HCT116 (cell line): ENCODE measurements around the gene TARS3. TPM values are rescaled to one million over a fixed set of nuclear protein-coding genes. Genes with fewer than 3 reads are reported as not detected.
A peak's percentile ranks its signal among the peaks of the same experiment; 100 is the strongest.
"Not testable (repeated sequence)": the region's sequence is repeated elsewhere in the genome, so short reads cannot be mapped to it uniquely, and the experiment has no call there.

ENCODE experiments used
- ATAC-seq: fragments of 200-7000 bp; cut with Tn5 transposase; 2 replicates; pipeline ENCODE4 v1.9.1; 2020; ENCODE audit warnings: mild to moderate bottlenecking, moderate library complexity
- BruUV-seq: library from RNA; stranded (reverse); fragments of 400-500 nt; replicated peaks from 2 replicates; lab custom pipeline; 2021; lab: Mats Ljungman, UMichigan
- CTCF ChIA-PET: fragments of 300-600 bp; sonication (Branson Sonifier 250); formaldehyde crosslinking; loops from one replicate; lab custom pipeline; 2021; ENCODE audit warnings: antibody characterized with exemption; lab: Charles Lee
- POLR2A ChIA-PET: fragments of 300-600, 350-600 bp; sonication (Branson Sonifier 250); formaldehyde crosslinking; loops from one replicate; lab custom pipeline; 2021; ENCODE audit warnings: antibody characterized with exemption; lab: Charles Lee
- RAD21 ChIA-PET, 2 experiments: fragments of 300-600 bp; sonication (Branson Sonifier 250); formaldehyde crosslinking; loops; one replicate each; lab custom pipeline; 2023; ENCODE audit warnings: low total read pairs in 2 of 2; ENCODE audit not compliant: uncharacterized antibody in 2 of 2, unreplicated experiment in 2 of 2, low non-redundant PET in 1 of 2; lab: Charles Lee
- DNase-seq: peaks from one replicate; pipeline ENCODE4 v3.0.0-alpha.2; 2010; ENCODE audit warnings: low read depth, low spot score
- H2AFZ ChIP-seq: fragments of 200-600 bp; shearing (Covaris generic), sonication (generic); 2 replicates; pipeline ENCODE4 v1.6.1; 2017; ENCODE audit warnings: low read depth, mixed run types, mixed read lengths, antibody characterized with exemption, low read length; ENCODE audit not compliant: poor library complexity, severe bottlenecking
- H3K27ac ChIP-seq: 2 replicates; pipeline ENCODE4 v1.5.1; 2012; ENCODE audit warnings: low read depth, low read length
- H3K27me3 ChIP-seq: fragments of 200-600 bp; sonication (generic); 2 replicates; pipeline ENCODE4 v1.6.1; 2016; ENCODE audit warnings: mixed run types, low read length, mixed read lengths; ENCODE audit not compliant: insufficient read depth
- H3K36me3 ChIP-seq, 2 experiments: fragments of 200-500 bp in 1 of 2; fragments of 200-600 bp in 1 of 2; sonication (Bioruptor generic) in 1 of 2; sonication (generic) in 1 of 2; 2 replicates each; pipeline versions ENCODE4 v1.5.1 to v1.6.1; 2014 to 2016; ENCODE audit warnings: low read length in 2 of 2, inconsistent platforms in 1 of 2, mixed read lengths in 1 of 2, mixed run types in 1 of 2; ENCODE audit not compliant: insufficient read depth in 2 of 2, control insufficient read depth in 1 of 2
- H3K4me1 ChIP-seq, 2 experiments: fragments of 200-600 bp in 1 of 2; sonication (generic) in 1 of 2; 2 replicates each; pipeline versions ENCODE4 v1.5.1 to v1.6.1; 2012 to 2017; ENCODE audit warnings: low read length in 2 of 2, inconsistent platforms in 1 of 2, mild to moderate bottlenecking in 1 of 2, mixed read lengths in 1 of 2, mixed run types in 1 of 2, moderate library complexity in 1 of 2; ENCODE audit not compliant: insufficient read depth in 2 of 2, control insufficient read depth in 1 of 2
- H3K4me2 ChIP-seq: fragments of 200-600 bp; sonication (generic); 2 replicates; pipeline ENCODE4 v1.6.1; 2017; ENCODE audit warnings: mixed run types, low read length, mixed read lengths
- H3K4me3 ChIP-seq, 2 experiments: fragments of 200-600 bp in 1 of 2; sonication (generic) in 1 of 2; replicated peaks in 1 of 2; 2 replicates each; pipeline ENCODE4 v1.5.1; 2011 to 2016; ENCODE audit warnings: low read length in 2 of 2, control low read depth in 1 of 2, low read depth in 1 of 2, mild to moderate bottlenecking in 1 of 2, mixed read lengths in 1 of 2, mixed run types in 1 of 2
- H3K79me2 ChIP-seq: fragments of 200-600 bp; sonication (generic); 2 replicates; pipeline ENCODE4 v1.6.1; 2017; ENCODE audit warnings: mild to moderate bottlenecking, mixed run types, low read length, moderate library complexity, mixed read lengths; ENCODE audit not compliant: insufficient read depth
- H3K9ac ChIP-seq: fragments of 200-600 bp; sonication (generic); 2 replicates; pipeline ENCODE4 v1.6.1; 2016; ENCODE audit warnings: low read length, mixed read lengths
- H3K9me2 ChIP-seq: fragments of 200-600 bp; sonication (generic), shearing (Covaris generic); 2 replicates; pipeline ENCODE4 v1.6.1; 2017; ENCODE audit warnings: mixed run types, mild to moderate bottlenecking, moderate library complexity; ENCODE audit not compliant: insufficient read depth
- H3K9me3 ChIP-seq, 2 experiments: fragments of 200-500 bp in 1 of 2; fragments of 200-600 bp in 1 of 2; sonication (Bioruptor generic) in 1 of 2; sonication (generic) in 1 of 2; 2 replicates each; pipeline ENCODE4 v1.6.1; 2014 to 2017; ENCODE audit warnings: low read length in 2 of 2, mixed read lengths in 2 of 2, inconsistent platforms in 1 of 2, low read depth in 1 of 2, mild to moderate bottlenecking in 1 of 2, mixed run types in 1 of 2, moderate library complexity in 1 of 2; ENCODE audit not compliant: control insufficient read depth in 1 of 2, insufficient read depth in 1 of 2
- H4K20me1 ChIP-seq: fragments of 200-600 bp; sonication (generic), shearing (Covaris generic); 2 replicates; pipeline ENCODE4 v1.6.1; 2017; ENCODE audit warnings: mixed run types, mild to moderate bottlenecking, moderate library complexity; ENCODE audit not compliant: insufficient read depth
- CBX3 ChIP-seq: IDR thresholded peaks from 2 replicates; pipeline ENCODE4 v1.6.1; 2012; ENCODE audit warnings: low read depth
- EZH2 ChIP-seq: fragments of 200-600 bp; sonication (generic); IDR thresholded peaks from 2 replicates; pipeline ENCODE4 v1.6.1; 2017; ENCODE audit warnings: antibody characterized with exemption, mixed run types
- EZH2phosphoT487 ChIP-seq: fragments of 200-600 bp; IDR thresholded peaks from 2 replicates; pipeline ENCODE4 v1.6.1; 2018; ENCODE audit warnings: antibody characterized with exemption, borderline replicate concordance
- POLR2A ChIP-seq: IDR thresholded peaks from 2 replicates; pipeline ENCODE4 v1.7.0; 2011; ENCODE audit warnings: borderline replicate concordance; ENCODE audit not compliant: insufficient read depth, insufficient read length; ENCODE audit errors: extremely low read depth
- RAD21 ChIP-seq: IDR thresholded peaks from 2 replicates; pipeline ENCODE4 v1.6.1; 2012; ENCODE audit warnings: low read depth, mild to moderate bottlenecking
- SP1 ChIP-seq: IDR thresholded peaks from 2 replicates; pipeline ENCODE4 v1.6.1; 2012; ENCODE audit warnings: low read depth
- TCF7L2 ChIP-seq: IDR thresholded peaks from 2 replicates; pipeline ENCODE4 v1.7.0; 2011; ENCODE audit warnings: borderline replicate concordance, inconsistent platforms; ENCODE audit not compliant: insufficient read depth, insufficient read length; ENCODE audit errors: extremely low read depth
- YY1 ChIP-seq: IDR thresholded peaks from 2 replicates; pipeline ENCODE4 v1.6.1; 2011; ENCODE audit warnings: low read length, low read depth, moderate library complexity, mild to moderate bottlenecking; ENCODE audit not compliant: insufficient replicate concordance; ENCODE audit errors: extremely low read depth
- ZNF274 ChIP-seq: fragments of 200-500 bp; sonication (Bioruptor generic); IDR thresholded peaks from 2 replicates; pipeline ENCODE4 v1.6.1; 2014; ENCODE audit warnings: mild to moderate bottlenecking, low read depth, low read length, inconsistent platforms
- intact Hi-C: fragments of 100-400 bp; cut with micrococcal nuclease; formaldehyde crosslinking; loops from 2 replicates; pipeline ENCODE4 v1.10.0; 2022
- total RNA-seq: library from RNA; stranded (reverse); gene quantifications from one replicate; pipeline ENCODE4 v1.2.1, GENCODE V29; 2021; ENCODE audit not compliant: unreplicated experiment
- TF ChIP-seq, protein P1 (sequence below), 3 experiments: fragments of 200-600 bp in 1 of 3; sonication (generic) in 1 of 3; IDR thresholded peaks in 2 of 3; conservative IDR thresholded peaks in 1 of 3; 2 replicates each; pipeline ENCODE4 v1.5.1; 2012 to 2017; ENCODE audit warnings: low read depth in 2 of 3, low read length in 2 of 3, antibody characterized with exemption in 1 of 3, borderline replicate concordance in 1 of 3, control low read depth in 1 of 3, mild to moderate bottlenecking in 1 of 3, mixed read lengths in 1 of 3, mixed run types in 1 of 3, moderate library complexity in 1 of 3; ENCODE audit not compliant: insufficient read depth in 1 of 3
- TF ChIP-seq, protein P2 (sequence below): IDR thresholded peaks from 2 replicates; pipeline ENCODE4 v1.6.1; 2012
- TF ChIP-seq, protein P3 (sequence below): IDR thresholded peaks from 2 replicates; pipeline ENCODE4 v1.6.1; 2012

TARS3 gene
- total RNA-seq, 1 experiment from 2014 or later: 11.1 TPM

DNA sequence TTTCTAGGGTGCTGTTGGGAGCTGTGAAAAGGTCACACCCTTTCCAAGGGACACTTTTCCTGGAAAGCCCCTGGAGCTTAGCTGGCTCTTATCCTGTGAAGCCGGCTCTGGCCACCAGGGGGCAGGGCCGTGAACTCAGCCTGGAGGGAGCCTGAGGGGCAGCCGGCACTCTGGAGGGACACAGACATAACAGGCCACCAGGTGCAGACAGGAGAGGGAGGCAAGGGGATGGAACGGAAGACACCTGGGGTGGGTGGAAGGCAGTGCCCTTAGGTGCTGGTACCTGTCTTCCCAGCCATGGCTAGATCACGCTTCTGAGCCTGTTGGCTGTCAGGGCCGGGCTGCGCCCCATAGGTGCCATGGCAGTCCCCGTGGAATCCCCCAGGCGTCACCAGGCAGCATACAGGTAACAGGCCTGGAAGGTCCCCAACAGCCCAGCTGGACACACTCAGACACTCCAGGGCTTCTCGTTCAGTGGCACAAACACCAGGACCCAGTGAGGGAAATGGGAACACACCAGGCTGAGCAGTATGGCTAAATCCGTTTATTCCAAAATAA lies 42.9 kb upstream of the TARS3 start:
- H4K20me1 ChIP-seq, H3K9ac ChIP-seq, H3K79me2 ChIP-seq, H3K27ac ChIP-seq, H3K4me3 ChIP-seq, H3K27me3 ChIP-seq, H3K9me2 ChIP-seq, H3K4me1 ChIP-seq, DNase-seq, H2AFZ ChIP-seq, CTCF ChIA-PET, H3K9me3 ChIP-seq, POLR2A ChIA-PET, H3K36me3 ChIP-seq, H3K4me2 ChIP-seq, RAD21 ChIA-PET, BruUV-seq, intact Hi-C loops: not testable (repeated sequence)
- peak; percentile 82 for ATAC-seq
- TF ChIP-seq, protein P1, sequence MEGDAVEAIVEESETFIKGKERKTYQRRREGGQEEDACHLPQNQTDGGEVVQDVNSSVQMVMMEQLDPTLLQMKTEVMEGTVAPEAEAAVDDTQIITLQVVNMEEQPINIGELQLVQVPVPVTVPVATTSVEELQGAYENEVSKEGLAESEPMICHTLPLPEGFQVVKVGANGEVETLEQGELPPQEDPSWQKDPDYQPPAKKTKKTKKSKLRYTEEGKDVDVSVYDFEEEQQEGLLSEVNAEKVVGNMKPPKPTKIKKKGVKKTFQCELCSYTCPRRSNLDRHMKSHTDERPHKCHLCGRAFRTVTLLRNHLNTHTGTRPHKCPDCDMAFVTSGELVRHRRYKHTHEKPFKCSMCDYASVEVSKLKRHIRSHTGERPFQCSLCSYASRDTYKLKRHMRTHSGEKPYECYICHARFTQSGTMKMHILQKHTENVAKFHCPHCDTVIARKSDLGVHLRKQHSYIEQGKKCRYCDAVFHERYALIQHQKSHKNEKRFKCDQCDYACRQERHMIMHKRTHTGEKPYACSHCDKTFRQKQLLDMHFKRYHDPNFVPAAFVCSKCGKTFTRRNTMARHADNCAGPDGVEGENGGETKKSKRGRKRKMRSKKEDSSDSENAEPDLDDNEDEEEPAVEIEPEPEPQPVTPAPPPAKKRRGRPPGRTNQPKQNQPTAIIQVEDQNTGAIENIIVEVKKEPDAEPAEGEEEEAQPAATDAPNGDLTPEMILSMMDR (IDR thresholded peaks at IDR 0.05 in 2 of 3, conservative IDR thresholded peaks at IDR 0.05 in 1 of 3; ENCODE audit: borderline replicate concordance in 1 of 3, insufficient read depth in 1 of 3, low read depth in 2 of 3, low read length in 2 of 3): 0 out of 6 replicates have a peak, but pooled peaks of 1 of the 3 experiments have one; percentile 3

DNA sequence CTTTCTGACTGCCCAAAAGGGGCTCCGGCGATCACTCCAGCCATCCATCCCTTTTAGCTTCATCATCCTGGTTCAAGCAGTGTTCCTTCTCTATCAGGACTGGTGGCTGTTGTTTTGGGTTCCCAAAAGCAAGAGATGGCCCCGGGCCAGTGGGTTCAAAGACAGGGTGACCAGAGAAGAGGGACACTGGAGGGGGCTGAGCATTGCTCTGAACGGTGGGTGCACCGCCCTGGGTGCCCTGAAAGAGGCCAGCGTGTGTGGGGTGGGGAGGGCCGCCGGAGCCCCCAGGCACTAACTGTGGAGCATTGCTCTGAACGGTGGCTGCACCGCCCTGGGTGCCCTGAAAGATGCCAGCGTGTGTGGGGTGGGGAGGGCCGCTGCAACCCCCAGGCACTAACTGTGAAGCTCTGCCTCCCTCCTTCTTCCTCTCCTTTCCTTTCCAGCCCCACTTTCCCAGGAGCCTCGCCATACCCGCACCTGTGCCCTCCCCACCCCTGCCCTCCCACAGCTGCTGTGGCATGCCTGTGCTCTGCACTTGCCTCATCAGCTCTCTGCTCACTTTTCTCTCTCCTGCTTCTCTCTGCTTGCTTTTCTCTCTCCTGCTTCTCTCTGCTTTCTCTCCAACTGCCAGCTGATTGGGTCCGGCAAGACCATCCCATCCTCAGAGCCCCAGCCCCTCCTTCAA lies 41.6 kb upstream of the TARS3 start:
- RAD21 ChIA-PET: no interaction called here
- Histone ChIP-seq H3K4me2 (no peak overlapping the region), H3K9ac (no peak overlapping the region), H3K4me3 (no peak overlapping the region), H3K79me2 (no peaks in the 10 kb centered on the region), H3K9me2 (no peaks in the 10 kb centered on the region), H3K27ac (no peak overlapping the region), H3K9me3 (no peaks in the 10 kb centered on the region), H3K27me3 (0 out of 2 replicates have a peak, but pooled peaks cover 7% of the 10 kb centered on the region), H3K36me3 (no peaks in the 10 kb centered on the region), H2AFZ (no peak overlapping the region), H4K20me1 (no peaks in the 10 kb centered on the region), H3K4me1 (no peaks in the 10 kb centered on the region)
- POLR2A ChIA-PET: no interaction called here
- no peak for ATAC-seq
- TF ChIP-seq SP1 (no peak), EZH2phosphoT487 (no peak), EZH2 (no peak), CBX3 (no peak), RAD21 (no peak), TCF7L2 (no peak), POLR2A (no peak), YY1 (no peak), ZNF274 (no peak)
- TF ChIP-seq, protein P2, sequence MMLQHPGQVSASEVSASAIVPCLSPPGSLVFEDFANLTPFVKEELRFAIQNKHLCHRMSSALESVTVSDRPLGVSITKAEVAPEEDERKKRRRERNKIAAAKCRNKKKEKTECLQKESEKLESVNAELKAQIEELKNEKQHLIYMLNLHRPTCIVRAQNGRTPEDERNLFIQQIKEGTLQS: no peak
- TF ChIP-seq, protein P3, sequence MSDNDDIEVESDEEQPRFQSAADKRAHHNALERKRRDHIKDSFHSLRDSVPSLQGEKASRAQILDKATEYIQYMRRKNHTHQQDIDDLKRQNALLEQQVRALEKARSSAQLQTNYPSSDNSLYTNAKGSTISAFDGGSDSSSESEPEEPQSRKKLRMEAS: no peak
- intact Hi-C loops: no loop called here
- CTCF ChIA-PET: interaction anchor here (1.2 kb wide), 1 partner anchor 1968 kb away, joined by 13 read pairs; no protein-coding TSS in a partner anchor
- no peak for DNase-seq
- no TSS peak for BruUV-seq
